RWPE2 (cell line): ENCODE data around the gene LRRC26.

Experiments
- ATAC-seq: fragments of 200-7000 bp; cut with Tn5 transposase; 3 replicates; pipeline ENCODE4 v1.9.1; 2021; ENCODE audit warnings: low read depth
- DNase-seq: peaks from one replicate; pipeline ENCODE4 v3.0.0-alpha.2; 2020; ENCODE audit warnings: low spot score
- H3K27ac ChIP-seq: fragments of 450-650 bp; 2 replicates; pipeline ENCODE4 v1.5.1; 2017; ENCODE audit warnings: mild to moderate bottlenecking; ENCODE audit not compliant: poor library complexity, severe bottlenecking
- H3K27me3 ChIP-seq: fragments of 250-450 bp; sonication (Bioruptor Pico); 2 replicates; pipeline ENCODE4 v1.5.1; 2021; ENCODE audit warnings: mild to moderate bottlenecking, moderate library complexity; ENCODE audit not compliant: insufficient read depth, poor library complexity, severe bottlenecking
- H3K36me3 ChIP-seq: fragments of 250-450 bp; sonication (Bioruptor Pico); 2 replicates; pipeline ENCODE4 v1.5.1; 2020; ENCODE audit warnings: low read depth, mild to moderate bottlenecking, moderate library complexity
- H3K4me1 ChIP-seq: fragments of 250-450 bp; sonication (Bioruptor Pico); 2 replicates; pipeline ENCODE4 v1.5.1; 2021; ENCODE audit warnings: mild to moderate bottlenecking, moderate library complexity; ENCODE audit not compliant: insufficient read depth, poor library complexity, severe bottlenecking
- H3K4me3 ChIP-seq: fragments of 250-450 bp; sonication (Bioruptor Pico); 2 replicates; pipeline ENCODE4 v1.5.1; 2021; ENCODE audit warnings: mild to moderate bottlenecking, moderate library complexity; ENCODE audit not compliant: severe bottlenecking
- H3K9me3 ChIP-seq: fragments of 250-450 bp; sonication (Bioruptor Pico); 2 replicates; pipeline ENCODE4 v1.5.1; 2021; ENCODE audit warnings: mild to moderate bottlenecking, moderate library complexity; ENCODE audit not compliant: severe bottlenecking
- CTCF ChIP-seq: fragments of 450-650 bp; IDR thresholded peaks from one replicate; pipeline ENCODE4 v1.5.1; 2017; ENCODE audit warnings: mild to moderate bottlenecking, moderate library complexity; ENCODE audit not compliant: poor library complexity, severe bottlenecking

Gene LRRC26

GRCh38 chr9:137167277-137167746, 2.5 kb downstream of the LRRC26 start:
- Histone ChIP-seq H3K27me3 (peaks cover 78% of the 10 kb centered on the region), H3K36me3 (no peaks in the 10 kb centered on the region), H3K4me3 (no peak overlapping the region), H3K9me3 (no peaks in the 10 kb centered on the region), H3K27ac (no peak overlapping the region), H3K4me1 (no peaks in the 10 kb centered on the region)
- DNase-seq (no peak), ATAC-seq (no peak)
- no peak for TF ChIP-seq CTCF

GRCh38 chr9:137166380-137167229, 3.2 kb downstream of the LRRC26 start:
- no peaks in the 10 kb centered on the region for H3K4me1 ChIP-seq
- TF ChIP-seq CTCF: no peak
- H3K4me3 ChIP-seq: no peak overlapping the region
- H3K27me3 ChIP-seq: peaks cover 79% of the 10 kb centered on the region
- DNase-seq: no peak
- H3K36me3 ChIP-seq: no peaks in the 10 kb centered on the region
- no peak for ATAC-seq
- no peaks in the 10 kb centered on the region for H3K9me3 ChIP-seq
- no peak overlapping the region for H3K27ac ChIP-seq

GRCh38 chr9:137165250-137165836, 4.5 kb downstream of the LRRC26 start:
- Histone ChIP-seq H3K4me1 (no peaks in the 10 kb centered on the region), H3K4me3 (no peak overlapping the region), H3K9me3 (no peaks in the 10 kb centered on the region), H3K27me3 (peaks cover 76% of the 10 kb centered on the region), H3K27ac (no peak overlapping the region), H3K36me3 (no peaks in the 10 kb centered on the region)
- no peak for DNase-seq
- no peak for ATAC-seq
- no peak for TF ChIP-seq CTCF

GRCh38 chr9:137164370-137165249, 5.2 kb downstream of the LRRC26 start:
- no peak for TF ChIP-seq CTCF
- no peaks in the 10 kb centered on the region for H3K36me3 ChIP-seq
- no peak overlapping the region for H3K27ac ChIP-seq
- peaks cover 74% of the 10 kb centered on the region for H3K27me3 ChIP-seq
- no peaks in the 10 kb centered on the region for H3K4me1 ChIP-seq
- ATAC-seq (no peak), DNase-seq (no peak)
- no peak overlapping the region for H3K4me3 ChIP-seq
- no peaks in the 10 kb centered on the region for H3K9me3 ChIP-seq
